Smooth muscle cell (in vitro differentiated cells): ENCODE results near the gene ELOB. TPM values are rescaled to one million over a fixed set of nuclear protein-coding genes. Genes with fewer than 3 reads are reported as not detected.

Experiments used
- DNase-seq: peaks from one replicate; lab custom pipeline; 2025; ENCODE audit not compliant: unreplicated experiment; lab: John Stamatoyannopoulos, UW
- H2AFZ ChIP-seq: fragments of 200-600 bp; sonication (generic); 2 replicates; pipeline ENCODE4 v1.6.0; 2016; ENCODE audit warnings: antibody characterized with exemption, low read depth, mild to moderate bottlenecking
- H3F3A ChIP-seq: fragments of 200-600 bp; sonication (generic); 2 replicates; pipeline ENCODE4 v1.6.0; 2017; ENCODE audit warnings: antibody characterized with exemption, low read depth
- H3K27ac ChIP-seq: fragments of 200-600 bp; sonication (generic); 2 replicates; pipeline ENCODE4 v1.5.1; 2016; ENCODE audit warnings: low read depth, mild to moderate bottlenecking
- H3K27me3 ChIP-seq: fragments of 200-600 bp; sonication (generic); 2 replicates; pipeline ENCODE4 v1.6.1; 2016; ENCODE audit warnings: low read depth, mild to moderate bottlenecking
- H3K36me3 ChIP-seq: fragments of 200-600 bp; sonication (generic); 2 replicates; pipeline ENCODE4 v1.5.1; 2016; ENCODE audit warnings: low read depth
- H3K4me1 ChIP-seq: fragments of 200-600 bp; sonication (generic); 2 replicates; pipeline ENCODE4 v1.5.1; 2016; ENCODE audit warnings: low read depth
- H3K4me2 ChIP-seq: fragments of 200-600 bp; sonication (generic); 2 replicates; pipeline ENCODE4 v1.6.0; 2016; ENCODE audit warnings: mild to moderate bottlenecking
- H3K4me3 ChIP-seq: fragments of 200-600 bp; sonication (generic); 2 replicates; pipeline ENCODE4 v1.5.1; 2016; ENCODE audit warnings: mild to moderate bottlenecking
- H3K79me2 ChIP-seq: fragments of 200-600 bp; sonication (generic); 2 replicates; pipeline ENCODE4 v1.6.0; 2016; ENCODE audit warnings: low read depth, mild to moderate bottlenecking
- H3K9ac ChIP-seq: fragments of 200-600 bp; sonication (generic); 2 replicates; pipeline ENCODE4 v1.6.0; 2016; ENCODE audit warnings: low read depth
- H3K9me3 ChIP-seq: fragments of 200-600 bp; sonication (generic); replicated peaks from 2 replicates; pipeline ENCODE4 v1.5.1; 2016; ENCODE audit warnings: low read depth
- H4K20me1 ChIP-seq: fragments of 200-600 bp; sonication (generic); 2 replicates; pipeline ENCODE4 v1.6.0; 2016; ENCODE audit warnings: low read depth
- WGBS: methylation state at CpG from one replicate; pipeline ENCODE4 v1.1.7; 2016; ENCODE audit warnings: low lambda C conversion rate; 5-methylcytosine and 5-hydroxymethylcytosine counted together
- polyA plus RNA-seq: library from polyadenylated mRNA; unstranded; fragments of >200 nt; fragmentation: Nextera tagmentation; extraction: Ambion mirVana; gene quantifications from 2 replicates; pipeline ENCODE4 v1.2.1, GENCODE V29; 2016
- total RNA-seq: library from RNA; depleted of rRNA; stranded (reverse); fragments of >200 nt; gene quantifications from 2 replicates; pipeline ENCODE4 v1.2.3, GENCODE V29; 2014
- TF ChIP-seq, protein P1 (sequence below): fragments of 200-600 bp; sonication (generic); IDR thresholded peaks from 2 replicates; pipeline ENCODE4 v1.5.1; 2017; ENCODE audit warnings: borderline replicate concordance, mild to moderate bottlenecking, antibody characterized with exemption; ENCODE audit not compliant: insufficient read depth, poor library complexity, severe bottlenecking

ELOB gene
- total and polyA plus RNA-seq, 2 experiments from 2014 or later: 709 to 1,090 TPM

DNA sequence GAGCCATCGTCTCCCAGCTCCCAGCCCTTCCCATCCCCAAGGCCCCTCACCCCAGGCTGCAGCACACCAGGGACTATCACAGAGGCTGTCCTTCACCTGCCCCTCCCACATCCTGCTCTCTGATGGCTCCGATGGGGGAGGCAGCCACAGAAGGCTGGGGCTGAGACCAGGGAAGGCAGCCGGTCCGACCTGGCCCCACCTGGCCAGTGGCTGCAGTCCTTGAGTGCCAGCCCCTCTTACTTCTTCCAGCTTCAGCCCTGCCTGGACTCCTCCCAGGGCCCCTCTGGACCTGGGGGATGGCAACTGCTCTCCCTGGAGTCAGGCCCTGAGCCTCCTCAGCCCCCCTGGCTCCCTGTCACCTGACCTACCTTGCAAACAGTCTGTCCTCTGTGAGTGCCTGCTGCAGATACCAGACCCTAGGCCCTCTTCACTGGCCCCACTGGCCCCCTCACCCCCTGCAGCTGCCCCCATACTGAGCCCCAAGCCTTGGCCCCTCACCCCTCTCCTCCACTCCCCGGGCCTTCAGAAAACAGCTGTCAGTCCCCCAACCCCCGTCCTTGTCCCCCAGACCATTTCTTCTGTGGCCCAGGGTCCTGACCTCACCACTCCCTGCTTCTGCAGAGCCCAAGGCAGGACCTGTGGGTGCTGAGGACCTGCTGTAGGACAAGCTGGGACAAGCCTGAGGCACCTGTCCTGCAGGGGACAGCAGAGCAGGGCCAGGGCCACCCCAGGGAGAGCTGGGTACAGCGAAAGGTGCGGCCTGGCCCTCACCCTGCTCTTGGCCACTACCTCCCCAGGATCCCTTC is 37.3 kb downstream of the ELOB start:
- Histone ChIP-seq H3K9me3 (no peaks in the 10 kb centered on the region), H3K9ac (no peak overlapping the region), H3K4me1 (no peaks in the 10 kb centered on the region), H3K36me3 (no peaks in the 10 kb centered on the region), H3K4me3 (no peak overlapping the region), H3K27me3 (no peaks in the 10 kb centered on the region), H4K20me1 (no peaks in the 10 kb centered on the region), H3F3A (no peaks in the 10 kb centered on the region), H3K27ac (no peak overlapping the region), H2AFZ (no peak overlapping the region), H3K79me2 (no peaks in the 10 kb centered on the region), H3K4me2 (no peak overlapping the region)
- DNase-seq: no peak
- TF ChIP-seq, protein P1, sequence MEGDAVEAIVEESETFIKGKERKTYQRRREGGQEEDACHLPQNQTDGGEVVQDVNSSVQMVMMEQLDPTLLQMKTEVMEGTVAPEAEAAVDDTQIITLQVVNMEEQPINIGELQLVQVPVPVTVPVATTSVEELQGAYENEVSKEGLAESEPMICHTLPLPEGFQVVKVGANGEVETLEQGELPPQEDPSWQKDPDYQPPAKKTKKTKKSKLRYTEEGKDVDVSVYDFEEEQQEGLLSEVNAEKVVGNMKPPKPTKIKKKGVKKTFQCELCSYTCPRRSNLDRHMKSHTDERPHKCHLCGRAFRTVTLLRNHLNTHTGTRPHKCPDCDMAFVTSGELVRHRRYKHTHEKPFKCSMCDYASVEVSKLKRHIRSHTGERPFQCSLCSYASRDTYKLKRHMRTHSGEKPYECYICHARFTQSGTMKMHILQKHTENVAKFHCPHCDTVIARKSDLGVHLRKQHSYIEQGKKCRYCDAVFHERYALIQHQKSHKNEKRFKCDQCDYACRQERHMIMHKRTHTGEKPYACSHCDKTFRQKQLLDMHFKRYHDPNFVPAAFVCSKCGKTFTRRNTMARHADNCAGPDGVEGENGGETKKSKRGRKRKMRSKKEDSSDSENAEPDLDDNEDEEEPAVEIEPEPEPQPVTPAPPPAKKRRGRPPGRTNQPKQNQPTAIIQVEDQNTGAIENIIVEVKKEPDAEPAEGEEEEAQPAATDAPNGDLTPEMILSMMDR: no peak
- WGBS: 79% methylated on average over 7 of the region's 8 CpGs

DNA sequence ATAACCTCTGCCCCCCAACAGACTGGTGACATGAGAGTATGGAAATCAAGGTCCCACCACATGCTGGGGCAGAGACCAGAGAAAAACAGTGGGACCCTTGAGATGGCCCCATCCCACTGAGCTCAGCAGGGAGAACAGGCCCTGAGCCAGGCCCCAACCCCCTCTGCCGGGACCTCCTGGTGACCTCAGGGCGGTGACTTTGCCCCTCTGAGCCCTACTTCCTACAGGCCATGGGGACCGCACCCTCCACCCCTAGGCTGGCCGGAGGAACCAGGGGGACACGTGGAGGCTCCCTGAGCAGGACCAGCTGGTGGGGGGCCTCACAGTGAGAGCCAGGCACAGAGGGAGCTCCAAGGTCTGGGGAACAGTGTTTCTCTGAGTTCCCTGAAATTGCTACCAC is 38.5 kb downstream of the ELOB start:
- 89% methylated on average over 5 of the region's 5 CpGs for WGBS
- H3K4me2 ChIP-seq: no peak overlapping the region
- no peaks in the 10 kb centered on the region for H3K79me2 ChIP-seq
- H4K20me1 ChIP-seq: no peaks in the 10 kb centered on the region
- no peak overlapping the region for H3K27ac ChIP-seq
- DNase-seq: no peak
- H3K9me3 ChIP-seq: no peaks in the 10 kb centered on the region
- H3K27me3 ChIP-seq: no peaks in the 10 kb centered on the region
- H3K36me3 ChIP-seq: no peaks in the 10 kb centered on the region
- no peak overlapping the region for H3K4me3 ChIP-seq
- TF ChIP-seq, protein P1: no peak
- H3F3A ChIP-seq: no peaks in the 10 kb centered on the region
- no peaks in the 10 kb centered on the region for H3K4me1 ChIP-seq
- H2AFZ ChIP-seq: no peak overlapping the region
- H3K9ac ChIP-seq: no peak overlapping the region

DNA sequence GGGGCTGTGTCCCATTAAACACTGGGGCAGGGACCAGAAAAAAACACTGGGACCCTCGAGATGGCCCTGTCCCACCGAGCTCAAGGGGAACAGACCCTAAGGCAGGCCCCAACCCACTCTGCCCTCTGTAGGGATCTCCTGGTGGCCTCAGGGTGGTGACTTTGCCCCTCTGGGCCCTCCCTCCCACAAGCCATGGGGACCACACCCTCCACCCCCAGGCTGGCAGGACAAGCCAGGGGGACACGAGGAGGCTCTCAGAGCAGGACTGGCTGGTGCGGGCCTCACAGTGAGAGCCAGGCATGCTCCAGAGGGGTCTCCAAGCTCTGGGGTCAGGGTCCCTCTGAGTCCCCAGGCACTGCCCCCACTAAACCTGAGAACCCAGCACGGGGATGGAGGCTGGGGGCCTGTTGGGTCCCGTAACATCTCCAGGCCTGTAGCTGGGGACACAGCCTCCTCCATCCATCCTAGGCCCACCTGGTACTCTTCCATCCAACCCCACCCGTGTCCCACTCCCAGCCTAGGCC is 39.1 kb downstream of the ELOB start:
- no peaks in the 10 kb centered on the region for H3K79me2 ChIP-seq
- no peak overlapping the region for H3K9ac ChIP-seq
- H3K27ac ChIP-seq: no peak overlapping the region
- no peak overlapping the region for H2AFZ ChIP-seq
- no peaks in the 10 kb centered on the region for H3K4me1 ChIP-seq
- H3K9me3 ChIP-seq: no peaks in the 10 kb centered on the region
- no peak for DNase-seq
- H3K36me3 ChIP-seq: no peaks in the 10 kb centered on the region
- TF ChIP-seq, protein P1: no peak
- H3K4me2 ChIP-seq: no peak overlapping the region
- no peaks in the 10 kb centered on the region for H4K20me1 ChIP-seq
- no peaks in the 10 kb centered on the region for H3F3A ChIP-seq
- no peak overlapping the region for H3K4me3 ChIP-seq
- WGBS: 87% methylated on average over 7 of the region's 7 CpGs
- no peaks in the 10 kb centered on the region for H3K27me3 ChIP-seq

DNA sequence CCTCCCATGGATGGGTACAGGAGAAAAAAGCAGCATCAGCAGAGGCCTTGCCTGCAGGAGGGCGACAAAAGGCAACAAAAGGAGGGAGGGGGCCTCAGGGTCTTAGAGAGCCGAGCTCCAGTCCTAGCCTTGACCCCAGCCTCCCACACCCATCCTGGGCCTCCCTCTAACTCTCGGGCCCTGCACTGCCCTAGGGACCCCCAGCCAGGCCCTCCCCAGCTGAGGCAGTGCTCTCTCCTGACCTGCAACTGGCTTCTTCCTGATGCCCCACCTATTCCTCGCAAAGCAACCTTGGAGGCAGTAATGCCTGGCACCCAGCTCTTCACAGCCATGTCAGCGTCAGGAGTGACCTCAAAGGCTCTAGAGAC is 39.9 kb downstream of the ELOB start:
- 89% methylated on average over 5 of the region's 5 CpGs for WGBS
- Histone ChIP-seq H3K36me3 (no peaks in the 10 kb centered on the region), H2AFZ (no peak overlapping the region), H3K79me2 (no peaks in the 10 kb centered on the region), H3K4me2 (no peak overlapping the region), H4K20me1 (no peaks in the 10 kb centered on the region), H3K27ac (no peak overlapping the region), H3K4me3 (no peak overlapping the region), H3K9ac (no peak overlapping the region), H3F3A (no peaks in the 10 kb centered on the region), H3K27me3 (no peaks in the 10 kb centered on the region), H3K4me1 (no peaks in the 10 kb centered on the region), H3K9me3 (no peaks in the 10 kb centered on the region)
- TF ChIP-seq, protein P1: no peak
- DNase-seq: no peak
